ENCODE measurements around the gene TRAPPC2L.

The TRAPPC2L gene

DNA sequence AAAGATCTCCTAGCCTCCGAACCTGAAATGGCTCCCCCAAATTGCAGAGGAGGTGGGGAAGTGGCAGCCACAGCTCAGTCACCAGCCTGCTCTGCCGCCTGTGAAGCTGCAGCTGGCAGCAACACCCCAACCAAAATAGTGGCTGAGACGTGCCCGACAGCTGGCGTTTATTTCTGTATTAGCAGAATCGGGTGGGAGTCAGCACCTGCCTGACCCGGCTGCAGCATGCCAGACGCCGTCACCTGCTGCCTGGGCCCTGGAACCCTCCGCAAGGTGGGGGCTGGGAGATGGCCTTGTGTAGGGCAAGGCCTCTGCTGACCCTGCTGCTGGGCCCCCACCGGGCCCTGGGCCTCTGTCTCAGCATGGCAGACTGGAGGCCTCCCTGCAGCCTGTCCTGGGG is 27.0 kb downstream of the TRAPPC2L start:
- H3K4me3 ChIP-seq (replicated peaks; ENCODE audit: low read depth, low read length), result no peak overlapping the region
- TF ChIP-seq, protein P1, sequence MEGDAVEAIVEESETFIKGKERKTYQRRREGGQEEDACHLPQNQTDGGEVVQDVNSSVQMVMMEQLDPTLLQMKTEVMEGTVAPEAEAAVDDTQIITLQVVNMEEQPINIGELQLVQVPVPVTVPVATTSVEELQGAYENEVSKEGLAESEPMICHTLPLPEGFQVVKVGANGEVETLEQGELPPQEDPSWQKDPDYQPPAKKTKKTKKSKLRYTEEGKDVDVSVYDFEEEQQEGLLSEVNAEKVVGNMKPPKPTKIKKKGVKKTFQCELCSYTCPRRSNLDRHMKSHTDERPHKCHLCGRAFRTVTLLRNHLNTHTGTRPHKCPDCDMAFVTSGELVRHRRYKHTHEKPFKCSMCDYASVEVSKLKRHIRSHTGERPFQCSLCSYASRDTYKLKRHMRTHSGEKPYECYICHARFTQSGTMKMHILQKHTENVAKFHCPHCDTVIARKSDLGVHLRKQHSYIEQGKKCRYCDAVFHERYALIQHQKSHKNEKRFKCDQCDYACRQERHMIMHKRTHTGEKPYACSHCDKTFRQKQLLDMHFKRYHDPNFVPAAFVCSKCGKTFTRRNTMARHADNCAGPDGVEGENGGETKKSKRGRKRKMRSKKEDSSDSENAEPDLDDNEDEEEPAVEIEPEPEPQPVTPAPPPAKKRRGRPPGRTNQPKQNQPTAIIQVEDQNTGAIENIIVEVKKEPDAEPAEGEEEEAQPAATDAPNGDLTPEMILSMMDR (IDR thresholded peaks at IDR 0.05; ENCODE audit: insufficient read depth, low read length, poor library complexity, severe bottlenecking), result no peak
- no peak for DNase-seq (ENCODE audit: extremely low read depth, insufficient read length)
- H3K27me3 ChIP-seq (replicated peaks; ENCODE audit: control insufficient read depth, insufficient read depth, low read length), result no peaks in the 10 kb centered on the region
- peaks cover 61% of the 10 kb centered on the region for H3K36me3 ChIP-seq (ENCODE audit: control insufficient read depth, insufficient read depth, low read length)

DNA sequence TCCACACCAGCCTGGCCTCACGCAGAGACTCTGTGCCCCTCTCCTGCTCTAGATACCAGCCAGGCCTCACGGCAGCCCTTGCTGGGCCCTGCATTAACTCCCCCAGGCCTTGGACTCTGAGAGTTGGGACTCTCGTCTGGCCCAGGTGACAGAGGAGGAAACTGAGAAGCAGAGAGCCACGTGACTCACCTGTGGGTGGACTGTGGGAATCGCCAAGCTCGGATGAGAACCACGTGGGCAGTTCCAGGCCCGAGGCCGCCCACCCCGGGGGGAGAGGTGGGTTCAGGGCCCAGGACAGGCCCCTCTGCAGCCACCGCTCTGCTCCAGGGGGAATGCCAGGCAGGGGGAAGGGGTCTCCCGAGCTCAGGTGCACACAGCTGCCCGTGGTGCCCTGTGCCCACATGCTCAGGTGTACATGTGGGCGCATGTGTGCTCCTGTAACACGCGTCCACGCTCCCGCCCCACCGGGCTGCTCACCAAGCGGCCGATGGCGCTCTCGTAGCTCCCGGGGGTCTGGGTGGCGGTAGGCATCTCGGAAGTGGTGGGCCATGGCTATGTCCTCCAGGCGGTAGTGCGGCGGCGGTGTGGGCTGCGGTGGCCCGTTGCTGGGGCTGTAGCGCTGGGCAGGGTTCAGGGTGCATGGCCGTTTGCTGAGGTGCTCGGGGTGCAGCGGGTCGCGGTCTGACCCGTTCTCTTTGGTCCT is 27.8 kb downstream of the TRAPPC2L start:
- no peak overlapping the region for H3K4me3 ChIP-seq (replicated peaks; ENCODE audit: low read depth, low read length)
- TF ChIP-seq, protein P1 (IDR thresholded peaks at IDR 0.05; ENCODE audit: insufficient read depth, low read length, poor library complexity, severe bottlenecking), result no peak

DNA sequence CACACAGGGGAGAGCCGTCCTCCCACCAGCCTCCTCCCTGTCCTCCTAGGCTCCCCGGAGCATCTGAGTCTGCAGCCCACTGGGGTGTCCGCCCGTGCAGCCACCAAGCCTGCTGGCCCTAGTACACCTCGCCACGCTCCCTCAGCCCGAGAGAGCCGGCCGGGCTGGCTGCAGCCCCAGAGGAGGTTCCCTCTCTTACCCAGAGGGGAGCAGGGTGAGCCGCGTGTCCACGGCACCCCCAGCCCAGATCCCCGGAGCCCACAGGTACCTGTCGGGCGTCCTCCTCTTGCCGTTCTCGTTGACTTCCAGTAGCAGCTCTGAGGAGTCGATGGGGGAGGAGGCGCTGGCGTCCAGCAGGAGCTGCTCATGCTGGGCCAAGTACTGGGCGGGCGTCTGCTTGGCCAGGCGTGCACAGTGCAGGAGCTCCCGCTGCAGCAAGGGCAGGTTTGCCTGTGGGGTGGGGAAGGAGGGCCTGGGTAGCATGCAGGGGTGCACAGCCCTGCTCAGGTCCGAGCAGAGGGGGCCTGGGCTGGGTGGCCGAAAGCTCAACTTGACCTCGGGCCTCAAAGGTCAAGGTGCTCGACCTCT is 28.9 kb downstream of the TRAPPC2L start:
- no peaks in the 10 kb centered on the region for H3K27me3 ChIP-seq (replicated peaks; ENCODE audit: control insufficient read depth, insufficient read depth, low read length)
- TF ChIP-seq, protein P1 (IDR thresholded peaks at IDR 0.05; ENCODE audit: insufficient read depth, low read length, poor library complexity, severe bottlenecking), result no peak
- peaks cover 54% of the 10 kb centered on the region for H3K36me3 ChIP-seq (ENCODE audit: control insufficient read depth, insufficient read depth, low read length)
- no peak for DNase-seq (ENCODE audit: extremely low read depth, insufficient read length)
- no peak overlapping the region for H3K4me3 ChIP-seq (replicated peaks; ENCODE audit: low read depth, low read length)

More for the DNA sequence above, 27.8 kb downstream of the TRAPPC2L start:
- Histone ChIP-seq H3K36me3 (ENCODE audit: control insufficient read depth, insufficient read depth, low read length) (peaks cover 54% of the 10 kb centered on the region), H3K27me3 (replicated peaks; ENCODE audit: control insufficient read depth, insufficient read depth, low read length) (no peaks in the 10 kb centered on the region)
- DNase-seq (ENCODE audit: extremely low read depth, insufficient read length), result no peak

DNA sequence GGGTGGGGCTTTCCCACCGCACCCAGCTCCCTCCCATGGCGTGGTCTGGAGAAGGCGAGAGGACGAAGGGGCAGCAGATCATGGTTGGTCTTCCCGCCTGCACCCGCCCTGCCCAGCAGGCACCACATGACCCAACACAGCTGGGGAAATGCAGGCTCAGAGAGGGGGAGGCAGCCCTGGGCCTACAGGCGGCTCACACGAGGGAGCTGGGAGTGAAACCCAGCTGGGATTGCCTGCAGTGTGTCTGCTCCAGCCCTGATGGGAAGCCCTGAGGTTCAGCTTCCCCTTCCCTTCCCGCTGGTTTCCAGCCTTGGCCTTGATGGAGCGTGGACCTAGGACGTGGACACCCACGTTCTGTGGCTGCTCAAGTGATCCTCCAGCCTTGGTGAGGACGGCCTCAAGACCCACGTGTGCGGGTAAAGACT is 29.5 kb downstream of the TRAPPC2L start:
- peaks cover 51% of the 10 kb centered on the region for H3K36me3 ChIP-seq (ENCODE audit: control insufficient read depth, insufficient read depth, low read length)
- DNase-seq (ENCODE audit: extremely low read depth, insufficient read length), result no peak
- TF ChIP-seq, protein P1 (IDR thresholded peaks at IDR 0.05; ENCODE audit: insufficient read depth, low read length, poor library complexity, severe bottlenecking), result no peak
- H3K27me3 ChIP-seq (replicated peaks; ENCODE audit: control insufficient read depth, insufficient read depth, low read length), result no peaks in the 10 kb centered on the region
- no peak overlapping the region for H3K4me3 ChIP-seq (replicated peaks; ENCODE audit: low read depth, low read length)

DNA sequence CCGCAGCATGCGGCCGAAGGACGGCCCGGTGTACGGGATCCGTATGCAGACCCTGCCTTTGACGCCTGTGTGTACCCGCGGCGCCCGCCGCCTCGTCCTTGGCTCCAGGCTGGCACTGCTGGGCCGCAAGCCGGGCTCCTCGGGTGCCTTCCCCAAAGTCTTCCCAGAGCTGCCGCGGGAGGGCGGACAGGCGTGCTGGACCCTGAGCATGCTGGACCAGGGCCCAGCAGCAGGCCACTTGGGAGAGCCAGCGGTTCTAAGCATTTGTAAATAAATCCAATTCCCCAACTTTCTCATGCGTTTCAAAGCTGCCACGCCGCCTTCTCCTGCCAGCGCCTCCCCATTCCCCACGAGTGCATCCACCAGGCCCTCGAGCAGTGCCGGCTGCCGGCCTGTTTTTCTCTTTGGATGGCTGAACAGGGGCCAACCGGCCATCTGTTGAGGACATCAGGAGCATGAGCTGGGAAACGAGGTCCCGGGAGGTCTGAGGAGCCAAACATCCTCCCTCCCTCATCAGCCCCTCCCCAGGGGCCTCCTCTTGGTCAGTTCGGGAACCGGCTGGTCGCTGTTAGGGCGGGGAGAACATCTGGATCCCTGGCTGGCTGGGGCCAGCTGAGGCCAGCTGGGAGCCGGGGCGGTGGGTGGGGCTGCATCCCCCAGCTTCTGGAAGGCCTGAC is 30.1 kb downstream of the TRAPPC2L start:
- Histone ChIP-seq H3K36me3 (ENCODE audit: control insufficient read depth, insufficient read depth, low read length) (peaks cover 51% of the 10 kb centered on the region), H3K4me3 (replicated peaks; ENCODE audit: low read depth, low read length) (no peak overlapping the region), H3K27me3 (replicated peaks; ENCODE audit: control insufficient read depth, insufficient read depth, low read length) (no peaks in the 10 kb centered on the region)
- no peak for DNase-seq (ENCODE audit: extremely low read depth, insufficient read length)
- TF ChIP-seq, protein P1 (IDR thresholded peaks at IDR 0.05; ENCODE audit: insufficient read depth, low read length, poor library complexity, severe bottlenecking), result no peak
